Ovary (tissue), 9 donors: ENCODE results near the gene RPL18A. TPM values are rescaled to one million over a fixed set of nuclear protein-coding genes. Genes with fewer than 3 reads are reported as not detected.

Experiments
- DNase-seq, 5 donors: peaks; one replicate each; pipeline ENCODE4 v3.0.0-alpha.2; 2019 to 2020
- H3K27ac ChIP-seq, 2 donors: fragments of 200-600 bp; one replicate each; pipeline versions ENCODE4 v1.5.1 to v1.8.0; 2019 to 2022
- H3K27me3 ChIP-seq: fragments of 200-600 bp; one replicate; pipeline ENCODE4 v1.8.0; 2022
- H3K36me3 ChIP-seq: fragments of 200-600 bp; sonication (generic); one replicate; pipeline ENCODE4 v1.5.1; 2019
- H3K4me1 ChIP-seq: one replicate; pipeline ENCODE4 v1.8.1; 2013; ENCODE audit warnings: mild to moderate bottlenecking, moderate library complexity; ENCODE audit not compliant: insufficient read depth
- H3K4me3 ChIP-seq: fragments of 200-600 bp; sonication (generic); one replicate; pipeline ENCODE4 v1.5.1; 2017
- H3K9me3 ChIP-seq, 2 donors: fragments of 200-600 bp in 1 of 2; sonication (generic) in 1 of 2; one replicate each; pipeline versions ENCODE4 v1.5.1 to v1.8.1; 2013 to 2019; ENCODE audit warnings: mild to moderate bottlenecking in 1 of 2, moderate library complexity in 1 of 2
- CTCF ChIP-seq, 3 donors: fragments of 450-650 bp in 2 of 3; fragments of 200-600 bp in 1 of 3; IDR thresholded peaks; one replicate each; pipeline versions ENCODE4 v1.5.1 to v1.8.0; 2016 to 2022; ENCODE audit warnings: antibody characterized with exemption in 3 of 3, mild to moderate bottlenecking in 1 of 3
- EP300 ChIP-seq: sonication (generic); formaldehyde crosslinking; IDR thresholded peaks from one replicate; pipeline ENCODE4 v1.6.1; 2017; ENCODE audit warnings: antibody characterized with exemption
- POLR2A ChIP-seq: fragments of 450-650 bp; IDR thresholded peaks from one replicate; pipeline ENCODE4 v1.6.1; 2017; ENCODE audit warnings: antibody characterized with exemption, mild to moderate bottlenecking, moderate library complexity
- WGBS, 3 donors: extraction: QIAGEN DNeasy Blood & Tissue Kit in 1 of 3; methylation state at CpG; one replicate each; pipeline versions ENCODE4 v1.1.5 to v1.1.7; 2013 to 2017; 5-methylcytosine and 5-hydroxymethylcytosine counted together
- intact Hi-C, 4 donors: fragments of 100-400 bp; cut with DNase I; formaldehyde crosslinking; loops; one replicate each; pipeline versions ENCODE4 v1.11.0 to v1.15.1; 2022 to 2023
- polyA plus RNA-seq, 2 donors: library from polyadenylated mRNA; stranded (reverse); fragments of 200-250 nt in 1 of 2; fragments of 350-450 nt in 1 of 2; fragmentation: Illumina TruSeq in 1 of 2; extraction: RNeasy Lipid Tissue Mini Kit (QIAGEN cat#74804) in 1 of 2; gene quantifications; one replicate each; pipeline ENCODE4 v1.2.3, GENCODE V29; 2013 to 2014
- total RNA-seq, 7 donors: library from RNA; depleted of rRNA in 2 of 7; stranded (reverse); fragments of >200 nt in 2 of 7; fragmentation: NEBNext Ultra II Directional in 3 of 7; extraction: Animal tissue kit (Norgen Biotek cat#: 25700) in 3 of 7; gene quantifications; one replicate each; pipeline versions ENCODE4 v1.1.0 to v1.2.4, GENCODE V29; 2016 to 2023
- donor health status: DM: no; HTN: no; CAD: no; lungs with moderate emphysema.
- donor health status: DM: no; HTN: no; CAD: no.
- donor health status: Bipolar disorder and iron deficiency.
- donor health status: DM: yes; HTN: yes; CAD: no.
- donor health status: DM: no; HTN: no; CAD: no.
- donor health status: DM: yes; HTN: yes; CAD: no.

Gene RPL18A
- total and polyA plus RNA-seq, 9 donors = 636 to 5,071 (median 3,195) TPM

- intact Hi-C loops = no loop called here
- H3K27ac ChIP-seq = no peak overlapping the region
- H3K4me3 ChIP-seq = no peak overlapping the region
- no peaks in the 10 kb centered on the region for H3K36me3 ChIP-seq
- no peaks in the 10 kb centered on the region for H3K27me3 ChIP-seq
- H3K4me1 ChIP-seq = no peaks in the 10 kb centered on the region
- H3K9me3 ChIP-seq = no peaks in the 10 kb centered on the region
- TF ChIP-seq POLR2A = no peak
- TF ChIP-seq CTCF (IDR thresholded peaks at IDR 0.05) = no peak
- no peak for TF ChIP-seq EP300
- WGBS, 3 donors = 86 to 87% (median 87%) methylated on average over 13 of the region's 13 CpGs
- DNase-seq = no peak
These were observed 41.9 kb upstream of the RPL18A start for GRCh38 chr19:17817668-17818363.

- peaks cover 7% of the 10 kb centered on the region for H3K4me1 ChIP-seq
- intact Hi-C loops = no loop called here
- no peak within 1 kb of the TSS for H3K27ac ChIP-seq
- no peaks in the 10 kb centered on the region for H3K36me3 ChIP-seq
- no peaks in the 10 kb centered on the region for H3K27me3 ChIP-seq
- TF ChIP-seq CTCF (IDR thresholded peaks at IDR 0.05) = no peak
- no peak for TF ChIP-seq POLR2A
- no peak for TF ChIP-seq EP300
- 81 to 86% (median 82%) methylated on average over 28 to 34 of the region's 34 CpGs for WGBS, 3 donors
- H3K9me3 ChIP-seq = no peaks in the 10 kb centered on the region
- DNase-seq = peak in 1 of 5 donors; percentile 14
- H3K4me3 ChIP-seq = no peak within 1 kb of the TSS
These were observed 38.5 kb upstream of the RPL18A start, which contains the start of gene INSL3 for GRCh38 chr19:17821190-17821589. Gene INSL3, minus strand, starts transcription at chr19:17821519. Its CDS starts 13 bp downstream, at chr19:17821506.

GRCh38 chr19:17824339-17824738 lies 35.4 kb upstream of the RPL18A start:
- Histone ChIP-seq H3K36me3 (no peaks in the 10 kb centered on the region), H3K4me1 (peaks cover 7% of the 10 kb centered on the region), H3K27ac (peak overlapping the region in 1 of 2 donors; percentile 46), H3K9me3 (no peaks in the 10 kb centered on the region), H3K27me3 (no peaks in the 10 kb centered on the region), H3K4me3 (no peak overlapping the region)
- intact Hi-C loops = no loop called here
- 5 to 11% (median 7%) methylated on average over 7 to 8 of the region's 8 CpGs for WGBS, 3 donors
- peak in 4 of 5 donors; percentile 51 to 87 (median 74) for DNase-seq
- no peak for TF ChIP-seq EP300

GRCh38 chr19:17826508-17827056 lies 33.1 kb upstream of the RPL18A start:
- peaks cover 9% of the 10 kb centered on the region for H3K4me1 ChIP-seq
- H3K27ac ChIP-seq = no peak overlapping the region
- no peaks in the 10 kb centered on the region for H3K27me3 ChIP-seq

More at GRCh38 chr19:17826508-17827056, 33.1 kb upstream of the RPL18A start:
- peak in 2 of 5 donors; percentile 26 to 40 for DNase-seq
- H3K36me3 ChIP-seq = no peaks in the 10 kb centered on the region
- intact Hi-C loops = no loop called here
- 68 to 77% (median 73%) methylated on average over 13 of the region's 13 CpGs for WGBS, 3 donors
- TF ChIP-seq POLR2A (no peak), CTCF (IDR thresholded peaks at IDR 0.05) (no peak), EP300 (no peak)
- H3K4me3 ChIP-seq = no peak overlapping the region
- H3K9me3 ChIP-seq = no peaks in the 10 kb centered on the region
